Peyer's patch (tissue), 4 donors: ENCODE results near the gene RUSC1. TPM values are rescaled to one million over a fixed set of nuclear protein-coding genes. Genes with fewer than 3 reads are reported as not detected.

Source experiments
- DNase-seq, 3 donors: peaks; one replicate each; pipeline ENCODE4 v3.0.0-alpha.2; 2017 to 2019
- H3K27ac ChIP-seq, 4 donors: fragments of 200-600 bp; sonication (generic); one replicate each; pipeline ENCODE4 v1.5.1; 2016 to 2019
- H3K27me3 ChIP-seq, 2 donors: fragments of 200-600 bp; sonication (generic); one replicate each; pipeline ENCODE4 v1.5.1; 2019
- H3K36me3 ChIP-seq, 3 donors: fragments of 200-600 bp; sonication (generic); one replicate each; pipeline ENCODE4 v1.5.1; 2016 to 2019
- H3K4me1 ChIP-seq, 4 donors: fragments of 200-600 bp; sonication (generic); one replicate each; pipeline ENCODE4 v1.5.1; 2016 to 2019
- H3K4me3 ChIP-seq, 4 donors: fragments of 200-600 bp; sonication (generic); 1 replicate in 3 of 4; 2 replicates in 1 of 4; pipeline ENCODE4 v1.5.1; 2016 to 2019; ENCODE audit warnings: mild to moderate bottlenecking in 1 of 4
- H3K9me3 ChIP-seq, 4 donors: fragments of 200-600 bp; sonication (generic); one replicate each; pipeline ENCODE4 v1.5.1; 2016 to 2019; ENCODE audit warnings: mild to moderate bottlenecking in 1 of 4
- POLR2A ChIP-seq, 2 donors: fragments of 450-650 bp; IDR thresholded peaks; one replicate each; pipeline ENCODE4 v1.5.1; 2017; ENCODE audit warnings: antibody characterized with exemption in 2 of 2, mild to moderate bottlenecking in 2 of 2, moderate library complexity in 2 of 2
- total RNA-seq, 4 donors: library from RNA; depleted of rRNA; stranded (reverse); fragments of >200 nt; gene quantifications; one replicate each; pipeline ENCODE4 v1.1.0, GENCODE V29; 2016
- TF ChIP-seq, protein P1 (sequence below), 6 experiments: fragments of 450-650 bp in 4 of 6; fragments of 200-600 bp in 2 of 6; sonication (generic) in 1 of 6; IDR thresholded peaks; one replicate each; pipeline ENCODE4 v1.5.1; 2017 to 2019; ENCODE audit warnings: antibody characterized with exemption in 6 of 6, mild to moderate bottlenecking in 3 of 6, moderate library complexity in 1 of 6

RUSC1 gene
- total RNA-seq, 4 donors from 2014 or later, result 40.4 to 72.4 (median 71.8) TPM

DNA sequence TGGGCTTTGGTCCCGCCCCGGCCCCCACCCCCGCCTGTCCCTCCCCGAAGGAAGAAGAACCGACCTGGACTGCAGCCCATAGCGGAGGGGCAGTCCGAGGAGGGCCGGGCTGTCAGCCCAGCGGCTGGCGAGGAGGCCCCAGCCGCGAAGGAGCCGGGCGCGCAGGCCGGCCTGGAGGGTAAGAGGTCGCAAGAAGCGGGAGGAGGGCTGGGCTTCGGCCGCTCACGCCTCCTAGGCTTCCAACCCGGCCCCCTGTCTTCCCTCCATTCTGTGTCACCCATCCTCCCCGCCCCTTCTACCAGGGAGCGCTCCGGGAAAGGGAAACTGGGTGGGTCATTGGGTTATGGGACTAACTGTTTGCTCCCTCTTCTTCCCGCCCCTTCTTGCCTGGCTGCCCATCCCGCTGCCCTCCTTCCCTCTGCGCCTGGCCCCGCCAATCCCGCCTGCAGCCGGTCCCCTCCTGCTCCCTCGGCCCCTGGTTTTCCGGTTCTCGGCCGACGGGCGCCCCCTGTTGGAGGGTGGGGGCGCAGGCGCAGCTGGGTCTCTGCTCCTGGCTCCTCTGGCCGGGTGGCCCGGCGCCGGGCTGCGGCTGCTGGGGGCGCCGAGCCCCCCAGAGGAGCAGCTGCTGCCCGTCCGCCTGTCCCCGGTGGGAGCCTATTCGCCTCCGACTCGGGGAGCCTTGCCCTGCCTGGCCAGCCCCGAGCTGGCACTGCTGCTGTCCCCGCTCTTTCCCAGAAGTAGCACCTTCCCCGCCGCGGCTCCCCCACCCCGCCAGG is 2.4 kb downstream of the RUSC1 start:
- Histone ChIP-seq H3K9me3 (no peaks in the 10 kb centered on the region), H3K4me1 (peaks cover 0 to 34% (median 8%) of the 10 kb centered on the region in 4 donors), H3K4me3 (peak overlapping the region; percentile 70 to 98 (median 80)), H3K36me3 (peaks cover 0 to 32% (median 0%) of the 10 kb centered on the region in 3 donors), H3K27me3 (no peaks in the 10 kb centered on the region), H3K27ac (peak overlapping the region; percentile 93 to 99 (median 96))
- DNase-seq, result peak; percentile 80 to 93 (median 92)
- peak; percentile 4 to 6 for TF ChIP-seq POLR2A (IDR thresholded peaks at IDR 0.05)
- TF ChIP-seq, protein P1, sequence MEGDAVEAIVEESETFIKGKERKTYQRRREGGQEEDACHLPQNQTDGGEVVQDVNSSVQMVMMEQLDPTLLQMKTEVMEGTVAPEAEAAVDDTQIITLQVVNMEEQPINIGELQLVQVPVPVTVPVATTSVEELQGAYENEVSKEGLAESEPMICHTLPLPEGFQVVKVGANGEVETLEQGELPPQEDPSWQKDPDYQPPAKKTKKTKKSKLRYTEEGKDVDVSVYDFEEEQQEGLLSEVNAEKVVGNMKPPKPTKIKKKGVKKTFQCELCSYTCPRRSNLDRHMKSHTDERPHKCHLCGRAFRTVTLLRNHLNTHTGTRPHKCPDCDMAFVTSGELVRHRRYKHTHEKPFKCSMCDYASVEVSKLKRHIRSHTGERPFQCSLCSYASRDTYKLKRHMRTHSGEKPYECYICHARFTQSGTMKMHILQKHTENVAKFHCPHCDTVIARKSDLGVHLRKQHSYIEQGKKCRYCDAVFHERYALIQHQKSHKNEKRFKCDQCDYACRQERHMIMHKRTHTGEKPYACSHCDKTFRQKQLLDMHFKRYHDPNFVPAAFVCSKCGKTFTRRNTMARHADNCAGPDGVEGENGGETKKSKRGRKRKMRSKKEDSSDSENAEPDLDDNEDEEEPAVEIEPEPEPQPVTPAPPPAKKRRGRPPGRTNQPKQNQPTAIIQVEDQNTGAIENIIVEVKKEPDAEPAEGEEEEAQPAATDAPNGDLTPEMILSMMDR (IDR thresholded peaks at IDR 0.05), result peak; percentile 96 to 99 (median 98)

GRCh38 chr1:155323729-155324036 is 3.0 kb downstream of the RUSC1 start:
- H3K4me3 ChIP-seq, result peak overlapping the region; percentile 70 to 98 (median 80)
- peak overlapping the region; percentile 93 to 99 (median 96) for H3K27ac ChIP-seq
- H3K27me3 ChIP-seq, result no peaks in the 10 kb centered on the region
- peaks cover 0 to 31% (median 0%) of the 10 kb centered on the region in 3 donors for H3K36me3 ChIP-seq
- DNase-seq, result peak; percentile 79 to 95 (median 95)
- no peaks in the 10 kb centered on the region for H3K9me3 ChIP-seq
- TF ChIP-seq POLR2A (IDR thresholded peaks at IDR 0.05), result peak in 1 of 2 donors; percentile 5
- TF ChIP-seq, protein P1 (IDR thresholded peaks at IDR 0.05), result no peak
- peaks cover 0 to 34% (median 8%) of the 10 kb centered on the region in 4 donors for H3K4me1 ChIP-seq

DNA sequence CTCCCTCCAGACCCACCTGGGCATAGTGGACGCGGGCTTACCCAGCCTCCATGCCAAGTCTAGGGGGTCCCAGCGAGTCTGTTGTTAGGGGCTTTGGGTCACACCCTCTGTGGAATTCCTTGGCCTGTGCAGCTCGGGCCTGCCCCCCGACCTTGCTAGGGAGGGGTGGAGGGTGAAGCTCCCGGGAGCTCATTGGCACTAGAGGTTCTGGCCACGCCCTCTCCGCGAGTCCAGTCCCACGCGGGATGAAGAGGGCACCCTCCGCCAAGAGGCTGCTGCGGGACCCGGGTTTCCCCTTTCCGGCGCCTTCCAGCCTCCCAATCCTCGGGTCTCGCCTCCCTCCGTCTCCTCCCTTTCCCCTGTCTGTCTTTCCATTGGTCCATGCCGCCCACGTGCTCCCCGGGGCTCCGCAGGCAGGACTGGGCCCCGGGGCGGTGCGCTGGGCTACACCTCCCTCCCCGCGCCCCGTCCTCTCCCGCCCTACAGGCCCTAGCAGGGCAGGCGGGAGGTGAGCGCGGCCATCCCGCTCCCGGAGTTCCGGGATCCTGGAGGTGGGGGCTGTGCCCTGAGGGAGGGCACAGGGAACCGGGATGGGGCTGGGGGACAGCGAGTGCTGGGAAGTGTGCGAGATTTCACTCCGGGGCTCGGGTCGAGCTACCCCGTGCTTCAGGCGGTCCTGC is 3.5 kb downstream of the RUSC1 start:
- DNase-seq, result peak; percentile 93 to 97 (median 97)
- peaks cover 0 to 31% (median 0%) of the 10 kb centered on the region in 3 donors for H3K36me3 ChIP-seq
- H3K9me3 ChIP-seq, result no peaks in the 10 kb centered on the region
- H3K4me1 ChIP-seq, result peaks cover 0 to 34% (median 8%) of the 10 kb centered on the region in 4 donors
- H3K27me3 ChIP-seq, result no peaks in the 10 kb centered on the region
- peak overlapping the region; percentile 93 to 99 (median 96) for H3K27ac ChIP-seq
- peak overlapping the region; percentile 70 to 98 (median 80) for H3K4me3 ChIP-seq
- peak; percentile 90 to 91 for TF ChIP-seq POLR2A (IDR thresholded peaks at IDR 0.05)
- TF ChIP-seq, protein P1 (IDR thresholded peaks at IDR 0.05), result peak in 1 of 6 experiments; percentile 18

- H3K4me1 ChIP-seq, result peaks cover 0 to 34% (median 8%) of the 10 kb centered on the region in 4 donors
- H3K4me3 ChIP-seq, result peak overlapping the region; percentile 70 to 98 (median 80)
- no peaks in the 10 kb centered on the region for H3K9me3 ChIP-seq
- H3K27me3 ChIP-seq, result no peaks in the 10 kb centered on the region
- H3K36me3 ChIP-seq, result peaks cover 0 to 37% (median 0%) of the 10 kb centered on the region in 3 donors
- peak; percentile 43 to 86 (median 84) for DNase-seq
- peak overlapping the region; percentile 93 to 99 (median 96) for H3K27ac ChIP-seq
- TF ChIP-seq, protein P1 (IDR thresholded peaks at IDR 0.05), result peak in 5 of 6 experiments; percentile 6 to 67 (median 64)
- TF ChIP-seq POLR2A (IDR thresholded peaks at IDR 0.05), result no peak
Measured at GRCh38 chr1:155324717-155325602, 4.3 kb downstream of the RUSC1 start.

- H3K9me3 ChIP-seq, result no peaks in the 10 kb centered on the region
- no peak for DNase-seq
- peaks cover 0 to 43% (median 0%) of the 10 kb centered on the region in 3 donors for H3K36me3 ChIP-seq
- H3K27me3 ChIP-seq, result no peaks in the 10 kb centered on the region
- H3K4me1 ChIP-seq, result peaks cover 0 to 30% (median 8%) of the 10 kb centered on the region in 4 donors
- TF ChIP-seq POLR2A (IDR thresholded peaks at IDR 0.05), result no peak
- TF ChIP-seq, protein P1 (IDR thresholded peaks at IDR 0.05), result no peak
- H3K27ac ChIP-seq, result peak overlapping the region in 3 of 4 donors; percentile 93 to 97 (median 94)
- peak overlapping the region in 2 of 4 donors; percentile 70 to 82 for H3K4me3 ChIP-seq
Measured at GRCh38 chr1:155325603-155325893, 4.9 kb downstream of the RUSC1 start.
